ENCODE data around the gene CDHR5.
A peak's percentile ranks its signal among the peaks of the same experiment; 100 is the strongest.

The CDHR5 gene

GRCh38 chr11:629237-629583 lies 4.5 kb upstream of the CDHR5 start:
- TF ChIP-seq CTCF (conservative IDR thresholded peaks at IDR 0.05; ENCODE audit: low read depth) = no peak
- ChIA-PET POLR2A (ENCODE audit: low non-redundant PET) (no interaction called here), CTCF (no interaction called here)
- no peak for DNase-seq (ENCODE audit: low spot score)
- H3K27ac ChIP-seq = peak overlapping the region; percentile 38

- peak overlapping the region; percentile 38 for H3K27ac ChIP-seq
- POLR2A ChIA-PET (ENCODE audit: low non-redundant PET) = no interaction called here
- CTCF ChIA-PET = interaction anchor here (0.6 kb wide), 1 partner anchor 135 kb away, joined by 3 read pairs; no protein-coding TSS in a partner anchor
- TF ChIP-seq CTCF (conservative IDR thresholded peaks at IDR 0.05; ENCODE audit: low read depth) = no peak
- DNase-seq (ENCODE audit: low spot score) = no peak
Measured at GRCh38 chr11:628056-628455, 3.3 kb upstream of the CDHR5 start.

- POLR2A ChIA-PET (ENCODE audit: low non-redundant PET) = no interaction called here
- CTCF ChIA-PET = no interaction called here
- no peak for DNase-seq (ENCODE audit: low spot score)
- no peak for TF ChIP-seq CTCF (conservative IDR thresholded peaks at IDR 0.05; ENCODE audit: low read depth)
- no peak overlapping the region for H3K27ac ChIP-seq
Measured at GRCh38 chr11:627308-627576, 2.5 kb upstream of the CDHR5 start.

GRCh38 chr11:626475-627307 lies 1.9 kb upstream of the CDHR5 start, which contains the start of gene SCT:
Gene SCT (minus strand): TSS chr11:627181. CDS start chr11:627143, 38 bp downstream.
- CTCF ChIA-PET = no interaction called here
- no peak within 1 kb of the TSS for H3K27ac ChIP-seq
- POLR2A ChIA-PET (ENCODE audit: low non-redundant PET) = no interaction called here
- DNase-seq (ENCODE audit: low spot score) = no peak
- TF ChIP-seq CTCF (conservative IDR thresholded peaks at IDR 0.05; ENCODE audit: low read depth) = no peak

GRCh38 chr11:625636-626268 lies 997 bp upstream of the CDHR5 start:
- TF ChIP-seq CTCF (conservative IDR thresholded peaks at IDR 0.05; ENCODE audit: low read depth) = no peak
- ChIA-PET CTCF (no interaction called here), POLR2A (ENCODE audit: low non-redundant PET) (no interaction called here)
- DNase-seq (ENCODE audit: low spot score) = no peak
- H3K27ac ChIP-seq = no peak overlapping the region

- CTCF ChIA-PET = no interaction called here
- POLR2A ChIA-PET (ENCODE audit: low non-redundant PET) = interaction anchor here (0.5 kb wide), 1 partner anchor 8 kb away, joined by 3 read pairs; no protein-coding TSS in a partner anchor
- peak; percentile 73 for DNase-seq (ENCODE audit: low spot score)
- no peak for TF ChIP-seq CTCF (conservative IDR thresholded peaks at IDR 0.05; ENCODE audit: low read depth)
- peak overlapping the region; percentile 32 for H3K27ac ChIP-seq
Measured at GRCh38 chr11:623999-624704, 603 bp downstream of the CDHR5 start.

Data from RWPE1 (cell line).